Measurements from ENCODE around the gene STUM. TPM values are rescaled to one million over a fixed set of nuclear protein-coding genes. Genes with fewer than 3 reads are reported as not detected.

STUM gene
- total and polyA plus RNA-seq, 2 of the 8 experiments (the other 6 are each of a cell fraction or from before 2014, with no cell fraction given) = 0.76 to 1.2 TPM

DNA sequence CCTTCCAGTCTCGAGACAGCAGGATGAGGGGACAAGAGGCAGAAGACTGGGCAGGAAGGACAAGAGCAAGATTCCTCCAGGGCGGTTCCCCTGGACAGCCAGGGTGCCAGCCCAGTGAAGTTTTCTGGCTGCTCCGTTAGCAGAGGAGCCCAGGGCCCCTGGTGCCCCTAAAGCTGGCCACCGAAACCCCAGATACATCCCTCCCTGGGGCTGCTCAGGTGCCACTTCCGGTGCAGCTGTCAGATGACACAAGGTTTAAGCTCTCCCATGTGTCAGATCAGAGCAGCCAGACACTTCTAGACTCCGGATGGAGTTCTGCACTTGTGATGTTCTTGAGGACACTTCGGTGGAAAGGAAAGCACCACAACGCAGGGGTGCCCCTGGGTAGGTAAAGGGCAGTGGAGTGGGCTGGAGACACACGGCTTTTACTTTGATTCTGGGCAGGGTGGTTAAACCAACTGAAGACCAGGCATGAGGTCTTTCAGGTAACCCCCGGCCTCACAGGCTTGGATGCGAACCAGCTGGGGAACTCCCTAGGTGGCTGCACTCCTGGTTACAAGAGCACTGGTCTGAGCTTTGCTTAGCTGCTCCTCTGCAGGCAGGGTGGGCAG is 104.9 kb downstream of the STUM start:
- Histone ChIP-seq H3K27me3 (replicated peaks in 1 of 4; ENCODE audit: control insufficient read depth in 3 of 4, extremely low read depth in 1 of 4, insufficient read depth in 3 of 4, low read length in 3 of 4) (no peaks in the 10 kb centered on the region; a peak in 1 of 7 replicates), H3K36me3 (ENCODE audit: control insufficient read depth in 2 of 4, insufficient read depth in 4 of 4, low read length in 3 of 4) (no peaks in the 10 kb centered on the region), H3K56ac (replicated peaks; ENCODE audit: insufficient read length, low read depth, low read length) (no peak overlapping the region), H3K4me2 (ENCODE audit: insufficient read depth in 1 of 2, low read depth in 2 of 2, low read length in 2 of 2) (peak overlapping the region in 1 of 2 experiments; percentile 46; a peak in 2 of 4 replicates), H4K8ac (ENCODE audit: extremely low read depth, insufficient read depth, low read length) (no peak overlapping the region; the same call in 1 of the 2 replicates), H2BK12ac (ENCODE audit: low read depth, low read length) (no peak overlapping the region; the same call in none of the 2 replicates), H3K27ac (ENCODE audit: low read depth, low read length) (peak overlapping the region; percentile 16; the same call in 1 of the 2 replicates), H2BK5ac (ENCODE audit: low read depth, low read length) (peak overlapping the region; percentile 88), H3K79me2 (ENCODE audit: control insufficient read depth in 1 of 2, insufficient read depth in 2 of 2, low read length in 2 of 2) (no peaks in the 10 kb centered on the region), H2AK5ac (ENCODE audit: low read depth, low read length) (peak overlapping the region; percentile 71; the same call in 1 of the 2 replicates), H3K4me1 (replicated peaks in 1 of 4; ENCODE audit: control insufficient read depth in 3 of 4, insufficient read depth in 4 of 4, low read length in 3 of 4) (peaks cover 7 to 38% (median 25%) of the 10 kb centered on the region in 4 experiments), H4K20me1 (replicated peaks in 1 of 2; ENCODE audit: control insufficient read depth in 1 of 2, insufficient read depth in 2 of 2, low read length in 2 of 2) (peaks cover 0 to 4% of the 10 kb centered on the region in 2 experiments), H3K14ac (ENCODE audit: insufficient read length) (no peak overlapping the region), H3K79me1 (ENCODE audit: low read depth, low read length) (no peaks in the 10 kb centered on the region), H4K91ac (replicated peaks; ENCODE audit: insufficient read length, low read length) (peak overlapping the region; percentile 93), H2BK20ac (ENCODE audit: low read length) (peak overlapping the region; percentile 94), H2AFZ (ENCODE audit: low read length) (no peak overlapping the region), H2BK120ac (replicated peaks; ENCODE audit: low read depth, low read length) (peak overlapping the region; percentile 4), H3K4me3 (ENCODE audit: extremely low read depth in 1 of 4, insufficient read depth in 2 of 4, low read depth in 3 of 4, low read length in 4 of 4) (no peak overlapping the region), H3K23me2 (ENCODE audit: low read depth, low read length) (no peaks in the 10 kb centered on the region), H3K18ac (ENCODE audit: extremely low read depth, low read length) (peak overlapping the region; percentile 80), H3K9me3 (ENCODE audit: insufficient read depth in 2 of 2, low read depth in 1 of 2, low read length in 1 of 2) (no peaks in the 10 kb centered on the region), H2BK15ac (ENCODE audit: low read length) (peak overlapping the region; percentile 96), H4K5ac (ENCODE audit: insufficient read length, low read depth, low read length) (no peak overlapping the region), H3K9ac (replicated peaks in 1 of 4; ENCODE audit: extremely low read depth in 1 of 4, low read depth in 3 of 4, low read length in 3 of 4) (no peak overlapping the region), H3K23ac (ENCODE audit: insufficient read length) (no peak overlapping the region), H3K4ac (replicated peaks; ENCODE audit: insufficient read length, low read depth, low read length) (peak overlapping the region; percentile 84)
- POLR2A ChIA-PET (ENCODE audit: partially characterized antibody) = interaction anchor here (0.8 to 1.1 kb wide), 5 partner anchors 12 to 40 kb away, joined by 3 to 4 read pairs (median 4); no protein-coding TSS in a partner anchor
- WGBS, 2 experiments (ENCODE audit: extremely low coverage in 1 of 2, insufficient coverage in 1 of 2, insufficient read length in 1 of 2, insufficient replicate concordance in 2 of 2, low coverage in 1 of 2, low lambda C conversion rate in 2 of 2, missing lambda C conversion rate in 1 of 2) = 76% methylated on average over 11 of the region's 11 CpGs; no CpG with 5 or more reads in 1 of the 2 experiments
- no peak for DNase-seq (ENCODE audit: low read depth in 1 of 2, low spot score in 2 of 2)
- CTCF ChIA-PET (ENCODE audit: partially characterized antibody) = interaction anchor here (0.6 to 2.3 kb wide), 11 partner anchors 9 to 55 kb away, joined by 3 to 8 read pairs (median 3); no protein-coding TSS in a partner anchor
- TF ChIP-seq SIX5 (IDR thresholded peaks at IDR 0.05; ENCODE audit: low read depth, low read length) (no peak), BCL11A (IDR thresholded peaks at IDR 0.05; ENCODE audit: low read depth in 2 of 2, low read length in 2 of 2) (no peak), TEAD4 (IDR thresholded peaks at IDR 0.05; ENCODE audit: low read depth, low read length) (no peak), ASH2L (IDR thresholded peaks at IDR 0.05; ENCODE audit: low read length) (no peak), CTBP2 (IDR thresholded peaks at IDR 0.05; ENCODE audit: borderline replicate concordance, insufficient read depth, insufficient read length, low read length) (no peak), JUN (IDR thresholded peaks at IDR 0.05; ENCODE audit: low read depth, low read length) (no peak), FOSL1 (IDR thresholded peaks at IDR 0.05; ENCODE audit: insufficient read depth, low read depth, low read length) (no peak), HDAC2 (IDR thresholded peaks at IDR 0.05; ENCODE audit: borderline replicate concordance in 1 of 2, low read depth in 2 of 2, low read length in 2 of 2) (no peak), SAP30 (IDR thresholded peaks at IDR 0.05; ENCODE audit: insufficient read depth, insufficient replicate concordance, low read length) (no peak), EGR1 (IDR thresholded peaks at IDR 0.05; ENCODE audit: borderline replicate concordance, low read depth, low read length) (no peak)
- TF ChIP-seq, protein P1, sequence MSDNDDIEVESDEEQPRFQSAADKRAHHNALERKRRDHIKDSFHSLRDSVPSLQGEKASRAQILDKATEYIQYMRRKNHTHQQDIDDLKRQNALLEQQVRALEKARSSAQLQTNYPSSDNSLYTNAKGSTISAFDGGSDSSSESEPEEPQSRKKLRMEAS (IDR thresholded peaks at IDR 0.05) = no peak
- FAIRE-seq = no peak

Measured in H1 (cell line).